AG10803 (cell line): ENCODE results near the gene TRMT44.
A peak's percentile ranks its signal among the peaks of the same experiment; 100 is the strongest.

Experiments used
- DNase-seq: peaks from one replicate; pipeline ENCODE4 v3.0.0; 2010; ENCODE audit warnings: low read depth
- H3K4me3 ChIP-seq: 2 replicates; pipeline ENCODE4 v1.5.1; 2011; ENCODE audit warnings: mild to moderate bottlenecking, low read length, control low read depth
- CTCF ChIP-seq: conservative IDR thresholded peaks from 2 replicates; pipeline ENCODE4 v1.5.1; 2011; ENCODE audit warnings: mild to moderate bottlenecking, low read length, control low read depth, inconsistent platforms

The TRMT44 gene

GRCh38 chr4:8522160-8523120 lies 81.9 kb downstream of the TRMT44 start:
- no peak overlapping the region for H3K4me3 ChIP-seq
- no peak for DNase-seq
- TF ChIP-seq CTCF, result no peak

GRCh38 chr4:8523175-8523574 lies 82.6 kb downstream of the TRMT44 start:
- DNase-seq, result no peak
- TF ChIP-seq CTCF, result no peak

GRCh38 chr4:8523766-8524165 lies 83.2 kb downstream of the TRMT44 start:
- TF ChIP-seq CTCF, result no peak
- no peak overlapping the region for H3K4me3 ChIP-seq
- peak; percentile 65 for DNase-seq

More at GRCh38 chr4:8523175-8523574, 82.6 kb downstream of the TRMT44 start:
- no peak overlapping the region for H3K4me3 ChIP-seq

- DNase-seq, result peak; percentile 83
- no peak for TF ChIP-seq CTCF
- H3K4me3 ChIP-seq, result no peak overlapping the region
Measured at GRCh38 chr4:8524595-8525382, 84.2 kb downstream of the TRMT44 start.

- DNase-seq, result peak; percentile 88
- peak; percentile 29 for TF ChIP-seq CTCF
- H3K4me3 ChIP-seq, result no peak overlapping the region
Measured at GRCh38 chr4:8525383-8526120, 85.0 kb downstream of the TRMT44 start.
